B cell (primary cell): ENCODE results near the gene PLPPR3. TPM values are rescaled to one million over a fixed set of nuclear protein-coding genes. Genes with fewer than 3 reads are reported as not detected.

Experiments
- ATAC-seq: fragments of 200-7000 bp; cut with Tn5 transposase; one replicate; pipeline ENCODE4 v1.10.0; 2021; ENCODE audit warnings: low read depth, mild to moderate bottlenecking, moderate number of reproducible peaks, moderate library complexity
- CTCF ChIA-PET: fragments of 350-600 bp; sonication (Branson Sonifier 250); formaldehyde crosslinking; loops from one replicate; lab custom pipeline; 2021; ENCODE audit warnings: antibody characterized with exemption, inconsistent platforms; lab: Charles Lee
- POLR2A ChIA-PET: fragments of 350-600 bp; sonication (Branson Sonifier 250); formaldehyde crosslinking; loops from one replicate; lab custom pipeline; 2021; ENCODE audit warnings: antibody characterized with exemption; lab: Charles Lee
- DNase-seq: peaks from one replicate; pipeline ENCODE4 v3.0.0; 2013
- H2AFZ ChIP-seq: 2 replicates; pipeline ENCODE4 v1.6.1; 2012; ENCODE audit warnings: mild to moderate bottlenecking, low read depth, low read length; ENCODE audit not compliant: insufficient read depth, poor library complexity, severe bottlenecking
- H3K27ac ChIP-seq, 2 donors: 1 replicate in 1 of 2; 2 replicates in 1 of 2; pipeline ENCODE4 v1.5.1; 2012 to 2013; ENCODE audit warnings: low read length in 2 of 2, mild to moderate bottlenecking in 2 of 2, moderate library complexity in 1 of 2
- H3K27me3 ChIP-seq, 4 experiments: fragments of 200-600 bp in 1 of 4; sonication (generic) in 1 of 4; replicated peaks in 1 of 4; 1 replicate in 2 of 4; 2 replicates in 2 of 4; pipeline versions ENCODE4 v1.6.1 to v1.7.0; 2013 to 2016; ENCODE audit warnings: low read length in 3 of 4, mild to moderate bottlenecking in 2 of 4, mixed read lengths in 1 of 4, moderate library complexity in 1 of 4; ENCODE audit not compliant: insufficient read depth in 4 of 4, control insufficient read depth in 3 of 4; ENCODE audit errors: control extremely low read depth in 1 of 4
- H3K36me3 ChIP-seq, 2 experiments: replicated peaks in 1 of 2; 1 replicate in 1 of 2; 2 replicates in 1 of 2; pipeline versions ENCODE4 v1.6.1 to v1.7.1; 2013; ENCODE audit warnings: low read length in 1 of 2; ENCODE audit not compliant: insufficient read depth in 2 of 2, control insufficient read depth in 1 of 2; ENCODE audit errors: control extremely low read depth in 1 of 2, extremely low read depth in 1 of 2
- H3K4me1 ChIP-seq, 2 donors: fragments of 200-600 bp in 1 of 2; sonication (generic) in 1 of 2; 1 replicate in 1 of 2; 2 replicates in 1 of 2; pipeline versions ENCODE4 v1.5.1 to v1.6.1; 2013 to 2017; ENCODE audit warnings: low read length in 2 of 2; ENCODE audit not compliant: control insufficient read depth in 2 of 2, insufficient read depth in 2 of 2
- H3K4me2 ChIP-seq: replicated peaks from 2 replicates; pipeline ENCODE3; 2012; ENCODE audit warnings: mild to moderate bottlenecking, low read depth, low read length; ENCODE audit not compliant: poor library complexity, severe bottlenecking
- H3K4me3 ChIP-seq, 5 experiments: fragments of 200-600 bp in 1 of 5; sonication (generic) in 1 of 5; 1 replicate in 3 of 5; 2 replicates in 2 of 5; pipeline versions ENCODE4 v1.5.1 to v1.7.0; 2011 to 2016; ENCODE audit warnings: low read length in 4 of 5, mild to moderate bottlenecking in 4 of 5, low read depth in 2 of 5, control low read depth in 1 of 5, moderate library complexity in 1 of 5; ENCODE audit not compliant: insufficient read depth in 1 of 5; ENCODE audit errors: control extremely low read depth in 1 of 5, extremely low read depth in 1 of 5
- H3K79me2 ChIP-seq: fragments of 200-600 bp; sonication (generic); one replicate; pipeline ENCODE4 v1.6.0; 2016; ENCODE audit warnings: low read length; ENCODE audit not compliant: control insufficient read depth, insufficient read depth
- H3K9ac ChIP-seq: fragments of 200-600 bp; sonication (generic); 2 replicates; pipeline ENCODE4 v1.6.1; 2017; ENCODE audit warnings: mild to moderate bottlenecking, low read length, moderate library complexity
- H3K9me3 ChIP-seq, 3 donors: one replicate each; pipeline versions ENCODE4 v1.6.1 to v1.7.1; 2013; ENCODE audit warnings: low read length in 2 of 3; ENCODE audit not compliant: control insufficient read depth in 2 of 3, insufficient read depth in 1 of 3; ENCODE audit errors: control extremely low read depth in 1 of 3
- H4K20me1 ChIP-seq: 2 replicates; pipeline ENCODE4 v1.6.0; 2012; ENCODE audit warnings: mild to moderate bottlenecking, low read length; ENCODE audit not compliant: insufficient read depth, control insufficient read depth, poor library complexity, severe bottlenecking
- H3K27ac Mint-ChIP-seq: one replicate; pipeline ENCODE4 v1.8.0; 2021; ENCODE audit warnings: mixed read lengths
- H3K27me3 Mint-ChIP-seq: one replicate; pipeline ENCODE4 v1.8.0; 2021; ENCODE audit warnings: mixed read lengths
- H3K4me1 Mint-ChIP-seq: one replicate; pipeline ENCODE4 v1.8.0; 2021; ENCODE audit warnings: mixed read lengths
- H3K4me3 Mint-ChIP-seq: one replicate; pipeline ENCODE4 v1.8.0; 2021; ENCODE audit warnings: mixed read lengths
- H3K9me3 Mint-ChIP-seq: one replicate; pipeline ENCODE4 v1.8.0; 2022; ENCODE audit warnings: mixed read lengths; ENCODE audit not compliant: insufficient read depth
- EZH2 ChIP-seq: IDR thresholded peaks from 2 replicates; pipeline ENCODE4 v1.6.1; 2012; ENCODE audit warnings: borderline replicate concordance, low read depth, mild to moderate bottlenecking, moderate library complexity, low read length; ENCODE audit not compliant: insufficient read depth, poor library complexity, severe bottlenecking
- WGBS: methylation state at CpG from one replicate; pipeline ENCODE4 v1.1.5; 2013; ENCODE audit warnings: missing lambda C conversion rate; ENCODE audit not compliant: insufficient coverage; 5-methylcytosine and 5-hydroxymethylcytosine counted together
- intact Hi-C: fragments of 100-400 bp; cut with micrococcal nuclease; formaldehyde crosslinking; loops from one replicate; pipeline ENCODE4 v1.10.0; 2022
- polyA plus RNA-seq: library from polyadenylated mRNA; depleted of rRNA; stranded (reverse); fragments of >200 nt; gene quantifications from 2 replicates; pipeline ENCODE4 v1.2.3, GENCODE V29; 2012
- total RNA-seq, 2 donors: library from RNA; stranded (reverse); fragments of 120-200 nt in 1 of 2; gene quantifications; 1 replicate in 1 of 2; 2 replicates in 1 of 2; pipeline versions ENCODE4 v1.2.3 to v1.2.4, GENCODE V29; 2013 to 2022
- TF ChIP-seq, protein P1 (sequence below): fragments of 200-600 bp; IDR thresholded peaks from one replicate; pipeline ENCODE4 v1.8.0; 2022; ENCODE audit warnings: antibody characterized with exemption, mild to moderate bottlenecking

The PLPPR3 gene
- total and polyA plus RNA-seq, 2 donors (not counting 1 experiment from before 2014, with no cell fraction given): not detected

GRCh38 chr19:805600-806550 lies 15.9 kb downstream of the PLPPR3 start:
- peaks cover 73% of the 10 kb centered on the region for H3K79me2 ChIP-seq
- ATAC-seq (no peak), DNase-seq (peak; percentile 28)
- no peak for TF ChIP-seq EZH2
- TF ChIP-seq, protein P1, sequence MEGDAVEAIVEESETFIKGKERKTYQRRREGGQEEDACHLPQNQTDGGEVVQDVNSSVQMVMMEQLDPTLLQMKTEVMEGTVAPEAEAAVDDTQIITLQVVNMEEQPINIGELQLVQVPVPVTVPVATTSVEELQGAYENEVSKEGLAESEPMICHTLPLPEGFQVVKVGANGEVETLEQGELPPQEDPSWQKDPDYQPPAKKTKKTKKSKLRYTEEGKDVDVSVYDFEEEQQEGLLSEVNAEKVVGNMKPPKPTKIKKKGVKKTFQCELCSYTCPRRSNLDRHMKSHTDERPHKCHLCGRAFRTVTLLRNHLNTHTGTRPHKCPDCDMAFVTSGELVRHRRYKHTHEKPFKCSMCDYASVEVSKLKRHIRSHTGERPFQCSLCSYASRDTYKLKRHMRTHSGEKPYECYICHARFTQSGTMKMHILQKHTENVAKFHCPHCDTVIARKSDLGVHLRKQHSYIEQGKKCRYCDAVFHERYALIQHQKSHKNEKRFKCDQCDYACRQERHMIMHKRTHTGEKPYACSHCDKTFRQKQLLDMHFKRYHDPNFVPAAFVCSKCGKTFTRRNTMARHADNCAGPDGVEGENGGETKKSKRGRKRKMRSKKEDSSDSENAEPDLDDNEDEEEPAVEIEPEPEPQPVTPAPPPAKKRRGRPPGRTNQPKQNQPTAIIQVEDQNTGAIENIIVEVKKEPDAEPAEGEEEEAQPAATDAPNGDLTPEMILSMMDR: no peak
- H3K4me3 ChIP-seq: no peak overlapping the region
- H3K27ac ChIP-seq: no peak overlapping the region
- intact Hi-C loops: no loop called here
- peaks cover 18% of the 10 kb centered on the region for H3K4me1 Mint-ChIP-seq
- H4K20me1 ChIP-seq: peaks cover 100% of the 10 kb centered on the region
- H3K9me3 Mint-ChIP-seq: no peaks in the 10 kb centered on the region
- H3K9ac ChIP-seq: no peak overlapping the region
- no peaks in the 10 kb centered on the region for H3K27me3 Mint-ChIP-seq
- ChIA-PET POLR2A (no interaction called here), CTCF (no interaction called here)
- H3K4me2 ChIP-seq: no peak overlapping the region
- 98% methylated on average over 87 of the region's 93 CpGs for WGBS
- no peaks in the 10 kb centered on the region for H3K27me3 ChIP-seq
- H3K4me1 ChIP-seq: peaks cover 5 to 11% of the 10 kb centered on the region in 2 donors
- peaks cover 6 to 83% of the 10 kb centered on the region in 2 experiments for H3K36me3 ChIP-seq
- H3K4me3 Mint-ChIP-seq: no peak overlapping the region
- no peaks in the 10 kb centered on the region for H3K9me3 ChIP-seq
- H2AFZ ChIP-seq: no peak overlapping the region
- H3K27ac Mint-ChIP-seq: no peak overlapping the region

DNA sequence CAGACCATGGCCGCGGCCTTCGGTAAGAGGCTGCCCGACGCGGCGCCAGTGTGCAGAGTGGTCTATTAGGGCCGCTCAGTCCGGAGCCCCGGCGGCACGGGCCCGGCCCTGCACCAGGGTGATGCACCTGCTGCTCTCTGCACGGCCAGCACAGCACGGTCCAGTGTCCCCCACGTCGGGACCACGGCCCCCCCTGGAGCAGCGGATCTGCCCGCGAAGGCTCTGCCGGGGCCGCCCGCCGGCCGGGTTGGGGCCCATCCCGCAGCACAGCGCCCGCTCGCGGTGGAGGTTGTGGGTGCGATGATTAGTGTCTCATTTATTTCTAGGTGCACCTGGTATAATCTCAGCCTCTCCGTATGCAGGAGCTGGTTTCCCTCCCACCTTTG lies 16.6 kb downstream of the PLPPR3 start:
- Histone ChIP-seq H3K4me3 (no peak overlapping the region), H3K4me1 (peaks cover 11 to 18% of the 10 kb centered on the region in 2 donors), H3K36me3 (peaks cover 6 to 82% of the 10 kb centered on the region in 2 experiments), H3K9ac (no peak overlapping the region), H3K9me3 (no peaks in the 10 kb centered on the region), H3K27ac (no peak overlapping the region), H2AFZ (no peak overlapping the region), H3K79me2 (peaks cover 80% of the 10 kb centered on the region), H4K20me1 (peaks cover 100% of the 10 kb centered on the region), H3K4me2 (no peak overlapping the region), H3K27me3 (no peaks in the 10 kb centered on the region)
- peaks cover 24% of the 10 kb centered on the region for H3K4me1 Mint-ChIP-seq
- no peaks in the 10 kb centered on the region for H3K9me3 Mint-ChIP-seq
- DNase-seq (peak; percentile 27), ATAC-seq (no peak)
- H3K27ac Mint-ChIP-seq: no peak overlapping the region
- H3K27me3 Mint-ChIP-seq: no peaks in the 10 kb centered on the region
- H3K4me3 Mint-ChIP-seq: no peak overlapping the region
- ChIA-PET CTCF (interaction anchor here (0.7 kb wide), 1 partner anchor 117 kb away, joined by 3 read pairs; no protein-coding TSS in a partner anchor), POLR2A (no interaction called here)
- intact Hi-C loops: no loop called here
- no peak for TF ChIP-seq EZH2
- TF ChIP-seq, protein P1: peak; percentile 18
- WGBS: 98% methylated on average over 33 of the region's 33 CpGs
